A549 (cell line): ENCODE data around the gene RHEB. TPM values are rescaled to one million over a fixed set of nuclear protein-coding genes. Genes with fewer than 3 reads are reported as not detected.

Source experiments
- ATAC-seq, 2 experiments: fragments of 200-7000 bp in 1 of 2; fragments of >200 bp in 1 of 2; cut with Nextera tagmentation in 1 of 2; cut with Tn5 transposase in 1 of 2; 3 replicates each; pipeline versions ENCODE4 v1.8.0 to v1.9.1; 2018 to 2020; ENCODE audit warnings: mild to moderate bottlenecking in 1 of 2, moderate library complexity in 1 of 2
- CTCF ChIA-PET: fragments of 300-600 bp; sonication (Branson Sonifier 250); formaldehyde crosslinking; extraction: SDS; loops from one replicate; lab custom pipeline; 2021; ENCODE audit warnings: antibody characterized with exemption, inconsistent platforms; lab: Yijun Ruan, JAX
- POLR2A ChIA-PET: fragments of 350-600 bp; formaldehyde crosslinking; extraction: SDS; loops from one replicate; lab custom pipeline; 2021; ENCODE audit warnings: antibody characterized with exemption, inconsistent platforms; lab: Yijun Ruan, JAX
- DNase-seq, 2 experiments: peaks; one replicate each; pipeline versions ENCODE4 v3.0.0 to v3.0.0-alpha.2; 2011 to 2016; ENCODE audit warnings: low read depth in 1 of 2, low spot score in 1 of 2
- FAIRE-seq: peaks from 2 replicates; lab custom pipeline; 2011; peaks lifted over from hg19 to GRCh38; lab: Jason Lieb, UNC
- H3K27ac ChIP-seq, 2 experiments: fragments of >200 bp; sonication (Bioruptor Twin); formaldehyde crosslinking; 3 replicates each; pipeline ENCODE4 v1.5.1; 2016 to 2017
- H3K4me1 ChIP-seq: fragments of >200 bp; sonication (Bioruptor Twin); formaldehyde crosslinking; 3 replicates; pipeline ENCODE4 v1.6.1; 2016
- H3K4me2 ChIP-seq: fragments of >200 bp; sonication (Bioruptor Twin); formaldehyde crosslinking; 3 replicates; pipeline ENCODE4 v1.6.1; 2016
- H3K4me3 ChIP-seq: fragments of >200 bp; sonication (Bioruptor Twin); formaldehyde crosslinking; 3 replicates; pipeline ENCODE4 v1.5.1; 2016
- H3K9me3 ChIP-seq: fragments of >200 bp; sonication (Bioruptor Twin); formaldehyde crosslinking; 3 replicates; pipeline ENCODE4 v1.6.1; 2016
- ATOH8 ChIP-seq: fragments of 250-450 bp; sonication (Bioruptor Pico); IDR thresholded peaks from 2 replicates; pipeline ENCODE4 v1.5.0; 2020; ENCODE audit warnings: low read depth, mild to moderate bottlenecking, moderate library complexity
- BHLHE40 ChIP-seq: IDR thresholded peaks from 2 replicates; pipeline ENCODE4 v1.6.1; 2012; ENCODE audit warnings: low read depth, low read length, inconsistent platforms
- ELK1 ChIP-seq: fragments of 150-350 bp; IDR thresholded peaks from 2 replicates; pipeline ENCODE4 v1.6.1; 2014; ENCODE audit warnings: low read depth, mild to moderate bottlenecking, low read length
- ESRRA ChIP-seq: fragments of 150-350 bp; IDR thresholded peaks from 2 replicates; pipeline ENCODE4 v1.6.1; 2014; ENCODE audit warnings: mild to moderate bottlenecking, low read length, borderline replicate concordance
- FOSL2 ChIP-seq, 2 experiments: fragments of 450-650 bp in 1 of 2; fragments of >200 bp in 1 of 2; sonication (Bioruptor Twin) in 1 of 2; formaldehyde crosslinking; IDR thresholded peaks; 2 replicates each; pipeline versions ENCODE4 v1.5.0 to v1.6.1; 2016 to 2020; ENCODE audit warnings: mild to moderate bottlenecking in 1 of 2, moderate library complexity in 1 of 2
- GATA3 ChIP-seq: IDR thresholded peaks from 2 replicates; pipeline ENCODE4 v1.6.1; 2012; ENCODE audit warnings: borderline replicate concordance
- HEYL ChIP-seq: fragments of 250-450 bp; sonication (Bioruptor Pico); IDR thresholded peaks from 2 replicates; pipeline ENCODE4 v1.8.0; 2021; ENCODE audit warnings: mild to moderate bottlenecking, moderate library complexity
- HMGXB4 ChIP-seq: fragments of 250-450 bp; sonication (Bioruptor Pico); IDR thresholded peaks from 2 replicates; pipeline ENCODE4 v1.5.0; 2021; ENCODE audit warnings: mild to moderate bottlenecking, moderate library complexity, borderline replicate concordance
- HOXA7 ChIP-seq: fragments of 250-450 bp; sonication (Bioruptor Pico); IDR thresholded peaks from 2 replicates; pipeline ENCODE4 v1.5.0; 2020; ENCODE audit warnings: mild to moderate bottlenecking, moderate library complexity
- HOXB13 ChIP-seq: fragments of 250-450 bp; sonication (Bioruptor Pico); IDR thresholded peaks from 2 replicates; pipeline ENCODE4 v1.5.0; 2020; ENCODE audit warnings: low read depth, mild to moderate bottlenecking, moderate library complexity
- HOXB5 ChIP-seq: fragments of 250-450 bp; sonication (Bioruptor Pico); IDR thresholded peaks from 2 replicates; pipeline ENCODE4 v1.5.0; 2020; ENCODE audit warnings: mild to moderate bottlenecking, moderate library complexity
- JUNB ChIP-seq: fragments of >200 bp; sonication (Bioruptor Twin); formaldehyde crosslinking; IDR thresholded peaks from 2 replicates; pipeline ENCODE4 v1.6.1; 2016
- NFE2L2 ChIP-seq: fragments of 150-350 bp; conservative IDR thresholded peaks from 2 replicates; pipeline ENCODE4 v1.6.1; 2014; ENCODE audit warnings: low read length
- NPAS2 ChIP-seq: fragments of 250-450 bp; sonication (Bioruptor Pico); IDR thresholded peaks from 2 replicates; pipeline ENCODE4 v1.8.0; 2022; ENCODE audit warnings: mild to moderate bottlenecking, moderate library complexity, borderline replicate concordance
- PHF8 ChIP-seq: fragments of 200-600 bp; sonication (generic); IDR thresholded peaks from 2 replicates; pipeline ENCODE4 v1.6.1; 2016; ENCODE audit warnings: low read depth, mild to moderate bottlenecking, antibody characterized with exemption, moderate library complexity, borderline replicate concordance
- POLR2A ChIP-seq: IDR thresholded peaks from 2 replicates; pipeline ENCODE4 v1.6.1; 2012; ENCODE audit warnings: mild to moderate bottlenecking, low read length
- RCOR1 ChIP-seq: fragments of 150-350 bp; IDR thresholded peaks from 2 replicates; pipeline ENCODE4 v1.6.1; 2014; ENCODE audit warnings: antibody characterized with exemption, low read length, low read depth
- REST ChIP-seq: fragments of 200-600 bp; sonication (generic); IDR thresholded peaks from 2 replicates; pipeline ENCODE4 v1.6.1; 2016; ENCODE audit warnings: antibody characterized with exemption, mild to moderate bottlenecking, moderate library complexity
- TP53 ChIP-seq: fragments of 250-450 bp; sonication (Bioruptor Pico); IDR thresholded peaks from 2 replicates; pipeline ENCODE4 v1.5.0; 2021; ENCODE audit warnings: mild to moderate bottlenecking, moderate library complexity
- ZFP36 ChIP-seq: fragments of 450-650 bp; IDR thresholded peaks from 2 replicates; pipeline ENCODE4 v1.6.1; 2014; ENCODE audit warnings: borderline replicate concordance; ENCODE audit not compliant: partially characterized antibody
- ZNF302 ChIP-seq: fragments of 250-450 bp; sonication (Bioruptor Pico); IDR thresholded peaks from 2 replicates; pipeline ENCODE4 v1.9.0; 2021; ENCODE audit warnings: inconsistent platforms, mild to moderate bottlenecking, moderate library complexity
- ZSCAN20 ChIP-seq: fragments of 250-450 bp; sonication (Bioruptor Pico); IDR thresholded peaks from 2 replicates; pipeline ENCODE4 v1.8.0; 2022; ENCODE audit warnings: mild to moderate bottlenecking, moderate library complexity
- WGBS: methylation state at CpG from one replicate; pipeline ENCODE4 v1.1.6; 2017; ENCODE audit errors: missing lambda C conversion rate; 5-methylcytosine and 5-hydroxymethylcytosine counted together
- polyA plus RNA-seq, 4 experiments: library from polyadenylated mRNA; depleted of rRNA in 3 of 4; stranded (reverse); fragments of >200 nt; fragmentation: RNase III in 1 of 4; extraction: RNeasy Plus Mini Kit Qiagen cat#74134 plus additional on column Dnase treatment in 1 of 4; gene quantifications; 2 replicates in 3 of 4; 3 replicates in 1 of 4; pipeline ENCODE4 v1.2.3, GENCODE V29; 2011 to 2017

Gene RHEB
- polyA plus RNA-seq, 2 of the 4 experiments (the other 2 are of a cell fraction): 110 to 198 TPM

GRCh38 chr7:151451156-151451555, 68.5 kb downstream of the RHEB start:
- Histone ChIP-seq H3K4me3 (no peak overlapping the region), H3K9me3 (no peaks in the 10 kb centered on the region), H3K4me1 (peaks cover 11% of the 10 kb centered on the region; the same call in 2 of the 3 replicates), H3K4me2 (no peak overlapping the region), H3K27ac (peak overlapping the region in 1 of 2 experiments; percentile 32; a peak in 1 of 6 replicates)
- POLR2A ChIA-PET: no interaction called here
- ATAC-seq (no peak), DNase-seq (no peak), FAIRE-seq (no peak)
- CTCF ChIA-PET: interaction anchor here (1.5 to 16.5 kb wide), 3 partner anchors 14 to 136 kb away, joined by 4 to 438 read pairs (median 73); partner anchors contain the start of gene CRYGN
- WGBS: 83% methylated on average over 4 of the region's 5 CpGs
- TF ChIP-seq NPAS2 (CRISPR knock-in tag): no peak
- no peak for TF ChIP-seq BHLHE40
- no peak for TF ChIP-seq ZSCAN20
- no peak for TF ChIP-seq ELK1
- no peak for TF ChIP-seq ESRRA
- TF ChIP-seq FOSL2 (IDR thresholded peaks at IDR 0.05): no peak
- TF ChIP-seq FOSL2 (CRISPR knock-in tag; IDR thresholded peaks at IDR 0.05): no peak
- TF ChIP-seq HEYL (CRISPR knock-in tag): no peak
- TF ChIP-seq RCOR1: no peak
- no peak for TF ChIP-seq JUNB
- TF ChIP-seq ZNF302: no peak
- no peak for TF ChIP-seq NFE2L2
- no peak for TF ChIP-seq REST
- no peak for TF ChIP-seq HOXB5 (CRISPR knock-in tag)
- TF ChIP-seq HOXB13: no peak
- TF ChIP-seq HMGXB4 (CRISPR knock-in tag): no peak
- no peak for TF ChIP-seq HOXA7

GRCh38 chr7:151449990-151450389, 69.7 kb downstream of the RHEB start:
- no peak for DNase-seq
- Histone ChIP-seq H3K9me3 (no peaks in the 10 kb centered on the region), H3K4me1 (peaks cover 11% of the 10 kb centered on the region; the same call in 2 of the 3 replicates), H3K27ac (peak overlapping the region in 1 of 2 experiments; percentile 19; a peak in 1 of 6 replicates), H3K4me3 (no peak overlapping the region), H3K4me2 (no peak overlapping the region)
- no peak for ATAC-seq
- FAIRE-seq: no peak
- TF ChIP-seq POLR2A (no peak), NFE2L2 (no peak), ZFP36 (no peak), PHF8 (no peak), TP53 (no peak), ATOH8 (CRISPR knock-in tag) (no peak), ESRRA (no peak), GATA3 (no peak), RCOR1 (no peak), HMGXB4 (CRISPR knock-in tag) (no peak), HOXA7 (no peak)
- POLR2A ChIA-PET: no interaction called here
- CTCF ChIA-PET: interaction anchor here (1.1 to 16.5 kb wide), 17 partner anchors 12 to 310 kb away, joined by 3 to 438 read pairs (median 14); partner anchors contain the start of gene CRYGN
- WGBS: 75% methylated on average over 9 of the region's 9 CpGs
